Neural cell (in vitro differentiated cells): ENCODE results near the gene ADAMTS4. TPM values are rescaled to one million over a fixed set of nuclear protein-coding genes. Genes with fewer than 3 reads are reported as not detected.

ENCODE experiments used
- H2AFZ ChIP-seq: fragments of 200-600, 300-800 bp; sonication (generic), shearing (Covaris generic); 2 replicates; pipeline ENCODE4 v1.6.0; 2014; ENCODE audit warnings: low read depth, mild to moderate bottlenecking, antibody characterized with exemption, low read length, moderate library complexity
- H3F3A ChIP-seq: fragments of 200-600 bp; shearing (Covaris generic); 2 replicates; pipeline ENCODE4 v1.6.1; 2016; ENCODE audit warnings: mild to moderate bottlenecking, moderate library complexity, mixed read lengths, antibody characterized with exemption, low read length; ENCODE audit not compliant: insufficient read depth, poor library complexity, severe bottlenecking
- H3K27ac ChIP-seq: fragments of 200-600, 300-800 bp; sonication (generic), shearing (Covaris generic); 2 replicates; pipeline ENCODE4 v1.5.1; 2014; ENCODE audit warnings: mild to moderate bottlenecking, low read length, moderate library complexity
- H3K27me3 ChIP-seq: fragments of 300-800, 200-600 bp; sonication (generic), shearing (Covaris generic); 2 replicates; pipeline ENCODE4 v1.6.0; 2014; ENCODE audit warnings: mild to moderate bottlenecking, low read depth, low read length, moderate library complexity; ENCODE audit not compliant: insufficient read depth
- H3K36me3 ChIP-seq: fragments of 300-800, 200-600 bp; sonication (generic), shearing (Covaris generic); 2 replicates; pipeline ENCODE4 v1.5.1; 2014; ENCODE audit warnings: mild to moderate bottlenecking, antibody characterized with exemption, low read length, moderate library complexity; ENCODE audit not compliant: insufficient read depth
- H3K4me2 ChIP-seq: fragments of 300-800, 200-600 bp; sonication (generic), shearing (Covaris generic); 2 replicates; pipeline ENCODE4 v1.6.0; 2014; ENCODE audit warnings: mild to moderate bottlenecking, low read length
- H3K4me3 ChIP-seq: fragments of 300-800, 200-600 bp; sonication (generic), shearing (Covaris generic); 2 replicates; pipeline ENCODE4 v1.5.1; 2014; ENCODE audit warnings: mild to moderate bottlenecking, low read length, moderate library complexity
- H3K79me2 ChIP-seq: fragments of 200-600 bp; shearing (Covaris generic); replicated peaks from 2 replicates; pipeline ENCODE4 v1.6.0; 2014; ENCODE audit warnings: mild to moderate bottlenecking, low read length, moderate library complexity; ENCODE audit not compliant: insufficient read depth
- H3K9ac ChIP-seq: fragments of 300-800, 200-600 bp; sonication (generic), shearing (Covaris generic); 2 replicates; pipeline ENCODE4 v1.6.1; 2016; ENCODE audit warnings: mild to moderate bottlenecking, low read length, mixed read lengths
- H3K9me2 ChIP-seq: fragments of 200-600 bp; shearing (Covaris generic); 2 replicates; pipeline ENCODE4 v1.6.1; 2016; ENCODE audit warnings: mild to moderate bottlenecking, low read length, mixed read lengths; ENCODE audit not compliant: insufficient read depth
- H3K9me3 ChIP-seq: fragments of 200-600, 300-800 bp; sonication (generic), shearing (Covaris generic); 2 replicates; pipeline ENCODE4 v1.6.1; 2016; ENCODE audit warnings: mild to moderate bottlenecking, mixed run types, low read length, moderate library complexity, mixed read lengths
- H4K20me1 ChIP-seq: fragments of 200-600 bp; shearing (Covaris generic); 2 replicates; pipeline ENCODE4 v1.6.1; 2016; ENCODE audit warnings: mild to moderate bottlenecking, mixed run types; ENCODE audit not compliant: insufficient read depth
- CTCF ChIP-seq: fragments of 450-650 bp; IDR thresholded peaks from 2 replicates; pipeline ENCODE4 v1.5.1; 2014; ENCODE audit warnings: antibody characterized with exemption, mild to moderate bottlenecking, moderate library complexity; ENCODE audit not compliant: poor library complexity, severe bottlenecking
- EP300 ChIP-seq: fragments of 450-650 bp; conservative IDR thresholded peaks from 2 replicates; pipeline ENCODE4 v1.6.1; 2014; ENCODE audit warnings: antibody characterized with exemption, mild to moderate bottlenecking, moderate library complexity; ENCODE audit not compliant: poor library complexity, severe bottlenecking
- EZH2 ChIP-seq: fragments of 200-600, 300-800 bp; shearing (Covaris generic), sonication (generic); IDR thresholded peaks from 2 replicates; pipeline ENCODE4 v1.6.1; 2014; ENCODE audit warnings: antibody characterized with exemption, low read length, borderline replicate concordance, mild to moderate bottlenecking; ENCODE audit not compliant: insufficient read depth, poor library complexity, severe bottlenecking
- MXI1 ChIP-seq: fragments of 450-650 bp; conservative IDR thresholded peaks from 2 replicates; pipeline ENCODE4 v1.6.1; 2014; ENCODE audit warnings: antibody characterized with exemption, mild to moderate bottlenecking; ENCODE audit not compliant: poor library complexity, severe bottlenecking
- POLR2AphosphoS5 ChIP-seq: IDR thresholded peaks from 2 replicates; pipeline ENCODE4 v1.6.1; 2012
- RAD21 ChIP-seq: fragments of 450-650 bp; conservative IDR thresholded peaks from 2 replicates; pipeline ENCODE4 v1.6.1; 2014; ENCODE audit warnings: antibody characterized with exemption, mild to moderate bottlenecking, moderate library complexity
- REST ChIP-seq: IDR thresholded peaks from 2 replicates; pipeline ENCODE4 v1.6.1; 2012; ENCODE audit warnings: borderline replicate concordance
- SMC3 ChIP-seq: fragments of 450-650 bp; conservative IDR thresholded peaks from 2 replicates; pipeline ENCODE4 v1.6.1; 2014; ENCODE audit warnings: antibody characterized with exemption, mild to moderate bottlenecking, moderate library complexity; ENCODE audit not compliant: poor library complexity
- TAF1 ChIP-seq: IDR thresholded peaks from 2 replicates; pipeline ENCODE4 v1.6.1; 2012; ENCODE audit warnings: low read depth
- polyA plus RNA-seq: library from polyadenylated mRNA; depleted of rRNA; stranded (reverse); fragments of >200 nt; gene quantifications from 2 replicates; pipeline ENCODE4 v1.2.3, GENCODE V29; 2014

ADAMTS4 gene
- polyA plus RNA-seq, 1 donor from 2014 or later: 0.04 TPM

GRCh38 chr1:161219078-161219892, 20.4 kb upstream of the ADAMTS4 start:
- TF ChIP-seq POLR2AphosphoS5: no peak
- TF ChIP-seq REST: no peak
- no peak for TF ChIP-seq TAF1
- no peak for TF ChIP-seq EP300
- no peak for TF ChIP-seq MXI1
- TF ChIP-seq RAD21: no peak
- H3K79me2 ChIP-seq: no peaks in the 10 kb centered on the region
- no peak overlapping the region for H3K4me3 ChIP-seq
- H3K27ac ChIP-seq: no peak overlapping the region
- H3K4me2 ChIP-seq: no peak overlapping the region
- no peaks in the 10 kb centered on the region for H4K20me1 ChIP-seq
- H3F3A ChIP-seq: no peaks in the 10 kb centered on the region
- H3K9me3 ChIP-seq: no peaks in the 10 kb centered on the region
- H3K9me2 ChIP-seq: no peaks in the 10 kb centered on the region
- no peak overlapping the region for H2AFZ ChIP-seq
- H3K27me3 ChIP-seq: no peaks in the 10 kb centered on the region
- no peak overlapping the region for H3K9ac ChIP-seq
- H3K36me3 ChIP-seq: no peaks in the 10 kb centered on the region

- TF ChIP-seq RAD21 (no peak), MXI1 (no peak), REST (no peak), CTCF (no peak), TAF1 (no peak), EZH2 (no peak), POLR2AphosphoS5 (no peak), SMC3 (no peak), EP300 (no peak)
- Histone ChIP-seq H3F3A (no peaks in the 10 kb centered on the region), H3K9ac (no peak overlapping the region), H3K79me2 (no peaks in the 10 kb centered on the region), H2AFZ (no peak overlapping the region), H3K4me2 (no peak overlapping the region), H3K4me3 (no peak overlapping the region), H3K27ac (no peak overlapping the region), H3K27me3 (no peaks in the 10 kb centered on the region), H4K20me1 (no peaks in the 10 kb centered on the region), H3K9me3 (no peaks in the 10 kb centered on the region), H3K36me3 (peaks cover 5% of the 10 kb centered on the region), H3K9me2 (no peaks in the 10 kb centered on the region)
Observed at GRCh38 chr1:161218301-161219077, 19.6 kb upstream of the ADAMTS4 start.
